Right atrium auricular region (tissue), 2 donors: ENCODE data around the gene MAMSTR. TPM values are rescaled to one million over a fixed set of nuclear protein-coding genes. Genes with fewer than 3 reads are reported as not detected.

ENCODE experiments used
- DNase-seq: peaks from one replicate; pipeline ENCODE4 v3.0.0-alpha.2; 2019; ENCODE audit warnings: low spot score
- H3K27ac ChIP-seq, 2 donors: fragments of 200-600 bp; sonication (generic); 1 replicate in 1 of 2; 2 replicates in 1 of 2; pipeline ENCODE4 v1.5.1; 2016 to 2019
- H3K27me3 ChIP-seq, 2 donors: fragments of 200-600 bp; sonication (generic); one replicate each; pipeline versions ENCODE4 v1.5.1 to v1.6.0; 2017 to 2019
- H3K36me3 ChIP-seq: fragments of 200-600 bp; sonication (generic); one replicate; pipeline ENCODE4 v1.5.1; 2016
- H3K4me1 ChIP-seq, 2 donors: fragments of 200-600 bp; sonication (generic); one replicate each; pipeline versions ENCODE4 v1.5.1 to v1.6.0; 2017 to 2019
- H3K4me3 ChIP-seq, 2 donors: fragments of 200-600 bp; sonication (generic); 1 replicate in 1 of 2; 2 replicates in 1 of 2; pipeline ENCODE4 v1.5.1; 2017 to 2019; ENCODE audit warnings: mild to moderate bottlenecking in 1 of 2, moderate library complexity in 1 of 2
- H3K9me3 ChIP-seq, 2 donors: fragments of 200-600 bp; sonication (generic); one replicate each; pipeline ENCODE4 v1.5.1; 2019
- total RNA-seq, 2 donors: library from RNA; depleted of rRNA; stranded (reverse); fragments of >200 nt; gene quantifications; one replicate each; pipeline ENCODE4 v1.1.0, GENCODE V29; 2016
- TF ChIP-seq, protein P1 (sequence below), 2 donors: fragments of 200-600 bp; sonication (generic); IDR thresholded peaks; one replicate each; pipeline ENCODE4 v1.5.1; 2019; ENCODE audit warnings: antibody characterized with exemption in 2 of 2

Gene MAMSTR
- total RNA-seq, 2 donors from 2014 or later: 0.70 to 2.4 TPM

DNA sequence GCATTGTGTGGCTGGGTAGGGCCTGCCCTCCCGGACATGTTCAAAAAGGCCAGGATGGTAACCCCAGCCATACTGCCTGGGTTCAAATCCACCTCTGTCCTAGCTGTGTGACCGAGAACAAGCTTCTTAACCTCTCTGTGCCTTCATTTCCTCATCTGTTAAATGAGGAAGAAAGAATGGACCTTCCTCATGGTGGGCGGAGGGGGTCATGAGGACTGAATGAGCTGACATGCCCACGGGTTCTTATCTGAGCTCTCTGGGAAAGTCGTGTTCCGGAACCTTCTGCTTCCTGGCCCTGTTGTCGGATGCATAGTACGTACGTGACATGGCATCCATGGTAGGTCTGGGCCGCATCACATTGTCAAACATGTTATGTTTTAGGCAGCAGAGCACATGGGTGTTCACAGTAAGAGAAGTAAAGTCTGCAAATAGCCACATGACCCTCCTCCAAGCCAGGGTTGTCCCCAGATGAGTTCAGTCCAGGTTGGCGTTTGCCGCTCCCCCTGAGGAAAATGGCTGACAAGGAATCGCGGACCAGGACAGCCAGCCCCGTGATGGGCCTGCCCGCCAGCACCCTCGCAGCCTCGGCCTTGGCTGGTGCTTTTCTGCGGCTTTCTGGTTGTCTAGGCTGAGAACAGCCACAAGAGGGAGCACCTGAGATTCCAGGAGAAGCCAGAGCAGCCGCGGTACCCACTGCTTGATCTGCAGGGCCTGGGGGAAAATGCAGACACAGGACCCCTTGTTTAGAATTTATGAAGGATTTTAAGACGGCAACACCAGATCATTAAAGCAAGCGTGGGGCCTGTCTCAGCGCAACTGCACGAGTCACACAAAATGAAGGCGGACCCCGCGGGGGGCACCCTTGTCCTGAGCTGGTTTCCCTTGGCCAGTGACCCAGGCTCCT is 44.4 kb downstream of the MAMSTR start:
- TF ChIP-seq, protein P1, sequence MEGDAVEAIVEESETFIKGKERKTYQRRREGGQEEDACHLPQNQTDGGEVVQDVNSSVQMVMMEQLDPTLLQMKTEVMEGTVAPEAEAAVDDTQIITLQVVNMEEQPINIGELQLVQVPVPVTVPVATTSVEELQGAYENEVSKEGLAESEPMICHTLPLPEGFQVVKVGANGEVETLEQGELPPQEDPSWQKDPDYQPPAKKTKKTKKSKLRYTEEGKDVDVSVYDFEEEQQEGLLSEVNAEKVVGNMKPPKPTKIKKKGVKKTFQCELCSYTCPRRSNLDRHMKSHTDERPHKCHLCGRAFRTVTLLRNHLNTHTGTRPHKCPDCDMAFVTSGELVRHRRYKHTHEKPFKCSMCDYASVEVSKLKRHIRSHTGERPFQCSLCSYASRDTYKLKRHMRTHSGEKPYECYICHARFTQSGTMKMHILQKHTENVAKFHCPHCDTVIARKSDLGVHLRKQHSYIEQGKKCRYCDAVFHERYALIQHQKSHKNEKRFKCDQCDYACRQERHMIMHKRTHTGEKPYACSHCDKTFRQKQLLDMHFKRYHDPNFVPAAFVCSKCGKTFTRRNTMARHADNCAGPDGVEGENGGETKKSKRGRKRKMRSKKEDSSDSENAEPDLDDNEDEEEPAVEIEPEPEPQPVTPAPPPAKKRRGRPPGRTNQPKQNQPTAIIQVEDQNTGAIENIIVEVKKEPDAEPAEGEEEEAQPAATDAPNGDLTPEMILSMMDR (IDR thresholded peaks at IDR 0.05): peak; percentile 56 to 90
- no peaks in the 10 kb centered on the region for H3K27me3 ChIP-seq

DNA sequence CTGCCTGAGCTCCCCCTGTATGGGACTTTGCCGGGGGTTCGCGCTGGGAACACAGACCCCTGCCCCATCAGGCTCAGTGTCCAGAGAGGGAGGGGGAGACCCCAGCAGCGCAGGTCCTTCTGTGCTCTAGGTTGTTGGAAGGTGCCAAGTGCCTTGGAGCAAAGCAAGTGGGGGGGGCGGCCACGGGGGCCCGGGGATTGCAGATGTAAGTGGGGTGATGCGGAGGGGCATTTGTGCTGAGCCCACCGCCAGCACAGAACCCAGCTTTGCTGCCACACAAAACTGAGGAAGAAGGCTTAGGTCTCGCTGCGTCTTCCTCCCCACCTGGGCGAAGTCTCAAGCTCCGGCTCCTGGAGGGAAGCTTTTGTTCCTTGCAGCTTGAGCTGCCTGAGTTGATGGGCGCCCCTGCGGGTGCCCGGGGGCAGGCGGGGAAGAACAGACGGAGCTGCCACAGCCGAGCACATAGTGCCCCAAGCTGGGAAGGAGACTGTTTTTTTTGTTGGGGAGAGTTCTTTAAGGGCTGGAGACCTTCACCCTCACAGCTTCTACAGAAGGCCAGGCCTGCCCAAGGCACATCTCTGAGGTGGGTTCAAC is 45.2 kb downstream of the MAMSTR start:
- TF ChIP-seq, protein P1 (IDR thresholded peaks at IDR 0.05): no peak
- Histone ChIP-seq H3K27me3 (no peaks in the 10 kb centered on the region), H3K36me3 (no peaks in the 10 kb centered on the region), H3K4me1 (peaks cover 0 to 6% of the 10 kb centered on the region in 2 donors), H3K4me3 (no peak overlapping the region), H3K27ac (no peak overlapping the region), H3K9me3 (no peaks in the 10 kb centered on the region)
- DNase-seq: no peak

More for the DNA sequence above, 44.4 kb downstream of the MAMSTR start:
- Histone ChIP-seq H3K9me3 (no peaks in the 10 kb centered on the region), H3K27ac (no peak overlapping the region), H3K36me3 (no peaks in the 10 kb centered on the region), H3K4me3 (no peak overlapping the region), H3K4me1 (peaks cover 0 to 6% of the 10 kb centered on the region in 2 donors)
- DNase-seq: peak; percentile 82

DNA sequence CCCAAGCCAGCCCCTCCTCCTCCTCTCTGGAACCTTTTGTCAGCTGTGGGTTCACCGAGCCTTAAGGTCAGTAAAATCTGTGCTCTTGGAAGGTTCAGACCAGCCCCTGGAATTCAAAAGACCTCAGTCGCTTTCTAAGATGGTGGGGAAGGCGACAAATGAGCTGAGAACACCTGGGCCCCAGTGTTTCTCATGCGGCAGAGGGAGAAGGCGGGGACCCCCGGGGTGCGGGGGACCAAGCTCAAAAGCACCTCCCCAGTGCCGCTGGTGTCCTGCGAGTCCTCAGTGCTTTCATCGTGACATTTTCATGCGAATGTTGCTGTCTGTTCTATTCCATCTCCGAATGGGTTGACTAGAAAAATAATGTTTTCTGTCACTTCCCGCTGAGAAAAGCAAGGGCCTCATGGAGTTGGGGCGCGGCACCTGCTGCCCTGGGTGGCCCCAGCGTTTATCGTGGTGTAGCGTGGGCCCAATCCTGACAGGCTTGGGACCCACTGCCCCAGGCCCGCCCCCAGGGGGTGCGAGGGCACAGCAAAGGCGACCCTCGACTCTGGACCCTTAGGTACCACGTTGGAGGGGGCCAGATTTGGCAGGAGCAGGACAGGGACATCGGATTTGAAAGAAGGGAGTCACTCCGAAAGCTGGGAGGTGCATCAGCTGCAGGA is 46.0 kb downstream of the MAMSTR start:
- peaks cover 0 to 6% of the 10 kb centered on the region in 2 donors for H3K4me1 ChIP-seq
- H3K27me3 ChIP-seq: no peaks in the 10 kb centered on the region
- H3K9me3 ChIP-seq: no peaks in the 10 kb centered on the region
- H3K27ac ChIP-seq: no peak overlapping the region
- no peaks in the 10 kb centered on the region for H3K36me3 ChIP-seq
- TF ChIP-seq, protein P1 (IDR thresholded peaks at IDR 0.05): no peak
- no peak for DNase-seq
- no peak overlapping the region for H3K4me3 ChIP-seq

DNA sequence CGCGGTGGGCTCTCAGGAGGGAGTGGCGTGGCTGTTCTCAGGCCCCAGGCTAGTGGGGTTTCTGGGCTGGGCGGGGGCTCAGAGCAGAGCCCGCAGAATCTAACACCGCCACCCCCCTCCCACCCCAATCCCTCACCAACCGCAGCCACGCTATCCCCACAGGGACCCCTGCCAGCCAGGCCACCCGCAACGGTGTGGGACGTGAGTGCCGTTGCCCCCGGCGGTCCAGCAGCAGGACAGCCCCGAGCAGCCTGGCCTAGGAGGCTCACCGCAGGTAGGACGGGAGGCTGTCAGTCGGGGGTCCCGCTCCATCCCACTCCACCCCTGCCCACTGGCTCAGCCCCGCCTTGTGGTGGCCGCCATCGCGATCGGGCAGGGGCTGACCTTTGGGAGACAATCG is 46.5 kb downstream of the MAMSTR start, which contains the start of gene NTN5:
Gene NTN5 (minus strand): TSS at position 24 of the 400 bp plus-strand sequence. CDS start 2,031 bp downstream, outside the sequence.
- H3K4me1 ChIP-seq: peaks cover 0 to 6% of the 10 kb centered on the region in 2 donors
- no peak within 1 kb of the TSS for H3K4me3 ChIP-seq
- TF ChIP-seq, protein P1 (IDR thresholded peaks at IDR 0.05): no peak
- H3K27me3 ChIP-seq: no peaks in the 10 kb centered on the region
- no peaks in the 10 kb centered on the region for H3K36me3 ChIP-seq
- no peak for DNase-seq
- no peak within 1 kb of the TSS for H3K27ac ChIP-seq
- no peaks in the 10 kb centered on the region for H3K9me3 ChIP-seq

DNA sequence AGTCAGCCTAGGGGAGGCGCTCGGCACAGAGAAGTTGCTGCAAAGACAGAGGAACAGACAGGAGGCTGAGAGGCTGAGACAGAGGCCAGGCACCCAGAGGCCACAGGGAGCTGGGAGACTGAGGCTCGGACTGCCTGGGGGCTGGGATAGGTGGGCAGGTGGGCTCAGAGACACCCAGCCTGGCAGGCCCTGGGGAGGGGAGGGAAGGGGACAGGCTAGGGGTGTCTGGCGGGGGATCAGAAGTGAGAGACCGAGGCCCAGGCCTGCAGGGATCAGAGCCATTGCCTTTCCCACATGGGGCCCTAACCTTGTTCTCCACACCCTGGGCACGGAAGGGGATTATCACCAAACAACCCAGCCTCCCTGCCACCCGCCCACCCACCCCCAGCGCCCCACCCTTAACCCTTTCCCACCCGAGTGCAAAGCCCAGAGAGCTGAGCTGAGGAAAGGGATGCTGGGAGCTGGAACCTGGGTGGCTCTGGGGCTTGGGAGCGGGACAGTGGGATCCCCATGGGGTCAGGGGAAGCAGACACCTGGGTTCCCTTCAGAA is 48.0 kb downstream of the MAMSTR start:
- Histone ChIP-seq H3K36me3 (no peaks in the 10 kb centered on the region), H3K4me1 (peaks cover 0 to 6% of the 10 kb centered on the region in 2 donors), H3K27me3 (no peaks in the 10 kb centered on the region), H3K4me3 (no peak overlapping the region), H3K9me3 (no peaks in the 10 kb centered on the region), H3K27ac (no peak overlapping the region)
- TF ChIP-seq, protein P1 (IDR thresholded peaks at IDR 0.05): no peak
- no peak for DNase-seq
